Neuronal stem cell (in vitro differentiated cells): ENCODE data around the gene NFYC.
A peak's percentile ranks its signal among the peaks of the same experiment; 100 is the strongest.

ENCODE experiments used
- DNase-seq: peaks from one replicate; pipeline ENCODE4 v3.0.0-alpha.2; 2013; ENCODE audit warnings: low spot score
- H2AFZ ChIP-seq: one replicate; pipeline ENCODE4 v1.6.1; 2013; ENCODE audit warnings: mild to moderate bottlenecking, low read length, inconsistent platforms
- H2AK5ac ChIP-seq: 2 replicates; pipeline ENCODE4 v1.6.1; 2013; ENCODE audit warnings: low read depth, mild to moderate bottlenecking, inconsistent platforms, low read length, moderate library complexity, mixed read lengths
- H2BK120ac ChIP-seq: 2 replicates; pipeline ENCODE4 v1.6.1; 2013; ENCODE audit warnings: low read depth, mild to moderate bottlenecking, inconsistent platforms, low read length, moderate library complexity, mixed read lengths
- H2BK12ac ChIP-seq: one replicate; pipeline ENCODE4 v1.6.1; 2013; ENCODE audit warnings: low read length, inconsistent platforms
- H2BK15ac ChIP-seq: 2 replicates; pipeline ENCODE4 v1.6.1; 2013; ENCODE audit warnings: mild to moderate bottlenecking, low read length, inconsistent platforms, mixed read lengths
- H2BK5ac ChIP-seq: one replicate; pipeline ENCODE4 v1.6.1; 2013; ENCODE audit warnings: inconsistent platforms, mild to moderate bottlenecking, low read length, moderate library complexity
- H3K14ac ChIP-seq: one replicate; pipeline ENCODE4 v1.6.1; 2013; ENCODE audit warnings: low read length, inconsistent platforms
- H3K18ac ChIP-seq: 2 replicates; pipeline ENCODE4 v1.6.1; 2013; ENCODE audit warnings: low read length, inconsistent platforms
- H3K23ac ChIP-seq: 2 replicates; pipeline ENCODE4 v1.6.1; 2013; ENCODE audit warnings: low read depth, mild to moderate bottlenecking, mixed read lengths, low read length, inconsistent platforms; ENCODE audit not compliant: poor library complexity
- H3K27ac ChIP-seq: replicated peaks from 3 replicates; pipeline ENCODE4 v1.5.1; 2013; ENCODE audit warnings: low read length, inconsistent platforms
- H3K27me3 ChIP-seq, 3 experiments: 2 replicates each; pipeline ENCODE4 v1.6.1; 2013; ENCODE audit warnings: low read length in 3 of 3, mild to moderate bottlenecking in 2 of 3, inconsistent platforms in 1 of 3, low read depth in 1 of 3, mixed read lengths in 1 of 3, moderate library complexity in 1 of 3; ENCODE audit not compliant: control insufficient read depth in 3 of 3, insufficient read depth in 3 of 3
- H3K36me3 ChIP-seq, 2 donors: replicated peaks in 1 of 2; 2 replicates each; pipeline ENCODE4 v1.6.1; 2013; ENCODE audit warnings: low read length in 2 of 2; ENCODE audit not compliant: control insufficient read depth in 2 of 2, insufficient read depth in 2 of 2
- H3K4ac ChIP-seq: 2 replicates; pipeline ENCODE4 v1.6.1; 2013; ENCODE audit warnings: inconsistent platforms, mild to moderate bottlenecking, low read length, moderate library complexity
- H3K4me1 ChIP-seq, 2 donors: 1 replicate in 1 of 2; 2 replicates in 1 of 2; pipeline ENCODE4 v1.6.1; 2013; ENCODE audit warnings: low read length in 2 of 2, low read depth in 1 of 2; ENCODE audit not compliant: control insufficient read depth in 2 of 2, insufficient read depth in 1 of 2
- H3K4me2 ChIP-seq: one replicate; pipeline ENCODE4 v1.6.1; 2013; ENCODE audit warnings: mild to moderate bottlenecking, low read length, inconsistent platforms; ENCODE audit not compliant: insufficient read depth, poor library complexity, severe bottlenecking
- H3K4me3 ChIP-seq, 2 donors: 2 replicates each; pipeline ENCODE4 v1.5.1; 2013; ENCODE audit warnings: low read length in 2 of 2, mild to moderate bottlenecking in 2 of 2, inconsistent platforms in 1 of 2, moderate library complexity in 1 of 2
- H3K79me1 ChIP-seq: one replicate; pipeline ENCODE4 v1.6.1; 2013; ENCODE audit warnings: low read depth, mild to moderate bottlenecking, inconsistent platforms, low read length, moderate library complexity
- H3K9ac ChIP-seq: one replicate; pipeline ENCODE4 v1.6.1; 2013; ENCODE audit warnings: mild to moderate bottlenecking, low read depth, low read length, inconsistent platforms; ENCODE audit not compliant: poor library complexity
- H3K9me3 ChIP-seq, 2 donors: replicated peaks in 1 of 2; 2 replicates each; pipeline versions ENCODE3 to v1.6.1; 2013; ENCODE audit warnings: low read length in 2 of 2, mild to moderate bottlenecking in 2 of 2, inconsistent platforms in 1 of 2, low read depth in 1 of 2, mixed read lengths in 1 of 2, moderate library complexity in 1 of 2; ENCODE audit not compliant: control insufficient read depth in 2 of 2, insufficient read depth in 1 of 2
- H4K8ac ChIP-seq: one replicate; pipeline ENCODE4 v1.6.1; 2013; ENCODE audit warnings: low read depth, mild to moderate bottlenecking, inconsistent platforms, low read length, moderate library complexity
- H4K91ac ChIP-seq: one replicate; pipeline ENCODE4 v1.6.1; 2013; ENCODE audit warnings: low read length, low read depth, mild to moderate bottlenecking, inconsistent platforms; ENCODE audit not compliant: poor library complexity
- WGBS, 2 donors: extraction: QIAGEN DNeasy Blood & Tissue Kit; methylation state at CpG; one replicate each; pipeline ENCODE4 v1.1.7; 2013; ENCODE audit warnings: missing lambda C conversion rate in 2 of 2, mixed read lengths in 1 of 2; ENCODE audit not compliant: insufficient read length in 2 of 2, insufficient replicate concordance in 1 of 2; ENCODE audit errors: extremely low coverage in 2 of 2; 5-methylcytosine and 5-hydroxymethylcytosine counted together

NFYC gene

DNA sequence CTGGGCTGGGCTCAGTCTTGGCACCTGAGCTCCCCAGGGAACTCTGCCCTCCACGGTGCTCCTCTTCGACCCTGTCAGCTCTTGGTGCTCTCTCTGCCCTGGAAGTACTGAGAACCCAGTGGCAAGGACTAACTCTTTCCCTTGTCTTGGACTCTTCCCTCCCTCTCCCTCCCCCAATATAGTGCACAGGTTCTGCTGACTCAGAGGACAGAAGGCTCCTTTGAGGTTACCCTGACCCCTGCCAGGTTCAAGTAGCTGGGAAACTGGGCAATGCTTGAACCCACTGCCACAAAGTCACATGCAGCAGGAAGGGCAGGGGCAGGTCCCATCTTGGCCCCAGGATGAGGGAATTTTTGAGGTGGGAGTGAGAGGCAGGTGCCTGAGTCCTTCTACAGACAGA is 112.4 kb downstream of the NFYC start:
- H4K8ac ChIP-seq: no peak overlapping the region
- WGBS, 2 donors: no CpG with 5 or more reads among the region's 2 CpGs
- H2BK15ac ChIP-seq: no peak overlapping the region
- H3K36me3 ChIP-seq: no peaks in the 10 kb centered on the region
- H3K23ac ChIP-seq: no peak overlapping the region
- no peak overlapping the region for H3K9ac ChIP-seq
- H3K4ac ChIP-seq: no peak overlapping the region
- peaks cover 21 to 42% of the 10 kb centered on the region in 2 donors for H3K4me1 ChIP-seq
- no peak overlapping the region for H3K4me2 ChIP-seq
- no peaks in the 10 kb centered on the region for H3K79me1 ChIP-seq
- peak overlapping the region; percentile 14 for H2BK5ac ChIP-seq
- H2BK120ac ChIP-seq: no peak overlapping the region
- no peak overlapping the region for H3K4me3 ChIP-seq
- no peak overlapping the region for H3K14ac ChIP-seq
- no peak overlapping the region for H3K27ac ChIP-seq
- no peak for DNase-seq
- H3K27me3 ChIP-seq: peaks cover 0 to 42% (median 0%) of the 10 kb centered on the region in 3 experiments
- no peak overlapping the region for H4K91ac ChIP-seq
- H2AFZ ChIP-seq: no peak overlapping the region
- no peaks in the 10 kb centered on the region for H3K9me3 ChIP-seq
- no peak overlapping the region for H3K18ac ChIP-seq
- H2BK12ac ChIP-seq: no peak overlapping the region
- H2AK5ac ChIP-seq: no peak overlapping the region

DNA sequence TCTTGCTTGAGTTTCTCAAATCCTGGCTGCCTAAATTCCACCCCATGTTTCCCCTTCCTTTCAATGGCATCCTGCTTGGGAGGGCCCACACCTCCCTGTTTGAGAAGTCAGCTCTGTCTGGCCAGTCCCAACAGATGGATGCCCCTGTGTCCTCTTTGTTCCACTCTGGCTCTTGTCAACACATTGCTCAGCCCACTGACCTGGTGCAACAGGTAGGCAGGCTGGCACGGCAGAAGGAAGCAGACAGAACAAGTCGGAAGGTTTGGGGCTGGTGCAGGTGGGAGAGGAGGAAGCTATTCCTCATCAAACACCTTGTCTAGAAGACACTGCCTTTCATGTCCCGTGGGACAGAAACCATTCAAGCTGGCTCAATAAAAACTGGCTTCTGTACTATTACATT is 114.7 kb downstream of the NFYC start:
- Histone ChIP-seq H3K27me3 (peaks cover 0 to 53% (median 0%) of the 10 kb centered on the region in 3 experiments), H3K4ac (no peak overlapping the region), H2AFZ (no peak overlapping the region), H3K9me3 (no peaks in the 10 kb centered on the region), H2AK5ac (no peak overlapping the region), H3K36me3 (no peaks in the 10 kb centered on the region), H3K18ac (no peak overlapping the region), H2BK12ac (no peak overlapping the region), H4K91ac (no peak overlapping the region), H3K27ac (no peak overlapping the region), H2BK120ac (no peak overlapping the region), H3K9ac (no peak overlapping the region), H3K4me3 (no peak overlapping the region), H3K14ac (no peak overlapping the region), H3K23ac (no peak overlapping the region), H2BK5ac (no peak overlapping the region), H4K8ac (no peak overlapping the region), H3K79me1 (no peaks in the 10 kb centered on the region), H3K4me1 (peaks cover 15 to 24% of the 10 kb centered on the region in 2 donors), H3K4me2 (no peak overlapping the region), H2BK15ac (no peak overlapping the region)
- no CpG with 5 or more reads among the region's 3 CpGs for WGBS, 2 donors
- DNase-seq: no peak

DNA sequence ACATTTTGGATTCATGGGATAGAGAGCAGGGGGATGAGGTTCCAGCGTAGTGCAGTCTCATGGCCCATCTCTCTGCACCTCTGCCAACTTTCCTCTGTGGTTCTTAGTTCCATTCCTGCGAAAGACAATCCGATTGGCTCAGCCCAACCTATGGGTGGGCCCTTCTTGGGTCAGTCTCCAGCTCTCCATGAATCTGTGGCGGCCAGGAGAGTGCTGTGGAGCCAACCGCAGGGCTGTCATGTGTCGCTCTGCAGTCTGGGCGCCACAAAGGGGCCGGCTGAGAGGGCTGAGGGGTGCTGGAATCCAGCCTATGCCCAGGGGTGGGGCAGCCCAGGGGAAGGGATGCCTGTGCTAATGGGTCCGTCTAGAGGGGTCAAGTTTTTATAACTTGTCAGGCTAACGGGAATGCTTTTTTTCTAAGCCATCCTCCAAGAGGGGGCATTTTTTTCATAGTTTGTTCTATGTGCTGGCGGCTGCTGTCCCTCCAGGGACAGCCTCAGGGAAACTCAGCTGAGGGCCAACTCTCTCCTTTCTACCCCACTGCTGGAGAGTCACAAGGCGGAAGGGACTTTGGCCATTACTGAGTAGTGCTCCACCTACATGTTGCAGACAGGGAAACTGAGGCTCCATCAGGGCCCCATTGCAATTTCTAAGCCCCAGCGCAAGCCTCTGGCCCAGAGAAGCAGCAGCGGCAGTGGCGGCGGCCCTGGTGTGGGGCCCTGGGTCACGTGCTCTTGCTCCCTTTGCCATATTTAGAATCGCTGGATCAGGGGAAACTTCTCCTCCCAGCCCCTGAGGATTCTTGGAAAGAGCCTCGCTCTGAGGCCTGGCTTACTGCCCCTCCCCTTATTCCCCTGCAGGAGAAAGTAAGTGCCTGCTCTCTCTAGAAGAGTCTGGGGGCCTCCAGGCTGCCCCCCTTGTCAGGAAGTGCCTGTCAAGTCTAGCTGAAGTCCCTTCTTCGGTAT is 115.5 kb downstream of the NFYC start:
- WGBS, 2 donors: no CpG with 5 or more reads among the region's 20 CpGs
- peak overlapping the region; percentile 57 for H2AFZ ChIP-seq
- H3K79me1 ChIP-seq: no peaks in the 10 kb centered on the region
- no peak overlapping the region for H2BK5ac ChIP-seq
- H3K9me3 ChIP-seq: no peaks in the 10 kb centered on the region
- no peak overlapping the region for H4K91ac ChIP-seq
- H3K4me3 ChIP-seq: no peak overlapping the region
- H3K23ac ChIP-seq: no peak overlapping the region
- no peak overlapping the region for H3K27ac ChIP-seq
- H2BK120ac ChIP-seq: no peak overlapping the region
- H3K14ac ChIP-seq: no peak overlapping the region
- no peak overlapping the region for H3K4me2 ChIP-seq
- H3K4me1 ChIP-seq: peaks cover 11 to 18% of the 10 kb centered on the region in 2 donors
- no peak overlapping the region for H3K9ac ChIP-seq
- no peak for DNase-seq
- H3K27me3 ChIP-seq: peaks cover 0 to 53% (median 0%) of the 10 kb centered on the region in 3 experiments
- no peak overlapping the region for H2AK5ac ChIP-seq
- H3K36me3 ChIP-seq: no peaks in the 10 kb centered on the region
- H2BK15ac ChIP-seq: peak overlapping the region; percentile 77
- no peak overlapping the region for H3K4ac ChIP-seq
- peak overlapping the region; percentile 16 for H3K18ac ChIP-seq
- H2BK12ac ChIP-seq: no peak overlapping the region
- no peak overlapping the region for H4K8ac ChIP-seq

DNA sequence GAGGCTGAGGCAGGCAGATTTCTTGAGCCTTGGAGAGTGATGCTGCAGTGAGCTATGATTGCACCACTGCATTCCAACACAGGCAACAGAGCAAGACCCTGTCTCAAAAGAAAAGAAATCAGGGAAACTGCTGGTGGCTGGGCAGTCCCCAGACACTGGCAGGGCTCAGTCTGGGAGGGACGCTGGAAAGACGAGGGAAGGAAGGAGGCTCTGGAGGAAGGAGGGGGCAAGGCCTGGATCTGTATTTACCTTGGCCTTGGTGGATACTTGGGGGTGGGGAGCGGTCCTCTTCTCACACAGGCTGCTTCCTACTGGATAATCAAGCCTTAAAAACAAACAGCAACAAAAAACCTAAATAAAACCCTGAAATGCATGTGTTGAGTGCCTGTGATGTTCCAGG is 116.5 kb downstream of the NFYC start:
- Histone ChIP-seq H3K4ac (no peak overlapping the region), H2BK120ac (no peak overlapping the region), H3K79me1 (no peaks in the 10 kb centered on the region), H3K27me3 (peaks cover 0 to 57% (median 0%) of the 10 kb centered on the region in 3 experiments), H3K27ac (no peak overlapping the region), H3K9me3 (no peaks in the 10 kb centered on the region), H3K14ac (no peak overlapping the region), H3K9ac (no peak overlapping the region), H3K4me2 (no peak overlapping the region), H2AK5ac (peak overlapping the region; percentile 8), H3K4me1 (peaks cover 10 to 16% of the 10 kb centered on the region in 2 donors), H4K91ac (no peak overlapping the region), H3K18ac (no peak overlapping the region), H3K36me3 (no peaks in the 10 kb centered on the region), H2BK5ac (no peak overlapping the region), H2BK15ac (no peak overlapping the region), H3K4me3 (no peak overlapping the region), H2AFZ (no peak overlapping the region), H3K23ac (no peak overlapping the region), H2BK12ac (no peak overlapping the region), H4K8ac (no peak overlapping the region)
- DNase-seq: no peak
- no CpG with 5 or more reads among the region's 3 CpGs for WGBS, 2 donors
